Middle frontal gyrus (tissue), 1 donor: ENCODE results near the gene CILP.

ENCODE experiments used
- DNase-seq: peaks from one replicate; pipeline ENCODE4 v3.0.0-alpha.2; 2015; ENCODE audit warnings: low spot score; ENCODE audit errors: extremely low spot score

Gene CILP

DNA sequence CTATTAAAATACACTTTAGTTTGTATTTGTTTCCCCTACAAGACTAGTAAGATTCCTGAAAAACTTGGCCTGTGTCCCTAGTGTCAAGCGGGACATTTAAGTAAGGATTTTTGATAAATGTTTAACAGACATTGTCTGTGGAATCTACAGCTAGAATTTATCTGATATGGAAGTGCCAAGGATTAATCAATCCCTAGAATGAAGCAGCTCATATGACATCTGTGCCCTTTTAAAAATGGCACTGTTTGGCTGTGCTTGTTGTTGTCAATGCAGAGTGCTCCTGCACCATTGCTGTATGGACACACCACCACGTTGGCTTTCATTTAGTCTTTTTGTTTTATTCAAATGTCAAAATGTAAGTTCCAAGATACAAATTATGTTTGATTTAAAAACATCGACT is 63.4 kb downstream of the CILP start:
- DNase-seq: no peak

DNA sequence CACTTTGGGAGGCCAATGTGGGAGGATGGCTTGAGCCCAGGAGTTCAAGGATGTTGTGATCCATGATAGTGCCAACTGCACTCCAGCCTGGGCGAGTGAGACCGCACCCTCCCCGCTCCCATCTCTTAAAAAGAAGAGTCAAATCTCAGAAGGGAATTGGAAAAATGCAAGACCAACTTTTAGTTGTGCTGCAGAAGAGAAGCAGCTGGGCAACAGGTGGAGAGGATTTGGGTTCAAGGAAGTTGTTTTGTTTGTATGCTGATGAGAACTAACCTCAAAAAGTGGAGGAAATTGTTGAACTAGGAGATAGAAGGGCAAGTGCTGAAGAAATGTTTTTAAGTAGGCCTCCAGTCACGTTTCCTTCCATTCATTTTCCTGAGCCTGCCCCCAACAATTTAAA is 64.8 kb downstream of the CILP start:
- no peak for DNase-seq
